Endothelial cell of umbilical vein (primary cell): ENCODE measurements around the gene SEMA7A. TPM values are rescaled to one million over a fixed set of nuclear protein-coding genes. Genes with fewer than 3 reads are reported as not detected.

Source experiments
- BruUV-seq: library from RNA; stranded (reverse); fragments of 400-500 nt; replicated peaks from 2 replicates; lab custom pipeline; 2021; lab: Mats Ljungman, UMichigan
- CTCF ChIA-PET: fragments of 300-600, 350-600 bp; sonication (Branson Sonifier 250); formaldehyde crosslinking; loops from one replicate; lab custom pipeline; 2021; ENCODE audit warnings: antibody characterized with exemption, inconsistent platforms; lab: Charles Lee
- POLR2A ChIA-PET: fragments of 300-600, 350-600 bp; sonication (Branson Sonifier 250); formaldehyde crosslinking; loops from one replicate; lab custom pipeline; 2021; ENCODE audit warnings: antibody characterized with exemption, inconsistent platforms; lab: Charles Lee
- DNase-seq: peaks from one replicate; pipeline ENCODE4 v3.0.0-alpha.2; 2011; ENCODE audit warnings: low read depth, low spot score
- FAIRE-seq: peaks from 2 replicates; lab custom pipeline; 2011; peaks lifted over from hg19 to GRCh38; lab: Jason Lieb, UNC
- H2AFZ ChIP-seq: 2 replicates; pipeline ENCODE4 v1.6.0; 2012; ENCODE audit warnings: low read depth, low read length, control low read depth, inconsistent platforms
- H3K27ac ChIP-seq: 2 replicates; pipeline ENCODE4 v1.5.1; 2011; ENCODE audit warnings: low read depth, mild to moderate bottlenecking, control low read depth, low read length, moderate library complexity; ENCODE audit not compliant: insufficient read depth
- H3K27me3 ChIP-seq, 2 experiments: 2 replicates each; pipeline versions ENCODE4 v1.6.0 to v1.6.1; 2011; ENCODE audit warnings: low read length in 2 of 2, mixed read lengths in 1 of 2; ENCODE audit not compliant: control insufficient read depth in 2 of 2, insufficient read depth in 2 of 2
- H3K36me3 ChIP-seq, 2 experiments: 2 replicates in 1 of 2; 3 replicates in 1 of 2; pipeline ENCODE4 v1.5.1; 2011; ENCODE audit warnings: low read length in 2 of 2, mild to moderate bottlenecking in 1 of 2, moderate library complexity in 1 of 2; ENCODE audit not compliant: control insufficient read depth in 2 of 2, insufficient read depth in 2 of 2; ENCODE audit errors: extremely low read depth in 1 of 2
- H3K4me1 ChIP-seq: 3 replicates; pipeline ENCODE4 v1.5.1; 2011; ENCODE audit warnings: mild to moderate bottlenecking, low read length; ENCODE audit not compliant: control insufficient read depth, insufficient read depth; ENCODE audit errors: extremely low read depth
- H3K4me2 ChIP-seq: 2 replicates; pipeline ENCODE4 v1.6.1; 2011; ENCODE audit warnings: low read length, control low read depth, mixed read lengths; ENCODE audit not compliant: insufficient read depth
- H3K4me3 ChIP-seq, 3 experiments: fragments of 200-600 bp in 1 of 3; sonication (generic), shearing (Covaris generic) in 1 of 3; replicated peaks in 1 of 3; 2 replicates each; pipeline ENCODE4 v1.5.1; 2011 to 2016; ENCODE audit warnings: control low read depth in 3 of 3, low read length in 3 of 3, mild to moderate bottlenecking in 2 of 3, inconsistent platforms in 1 of 3, low read depth in 1 of 3, moderate library complexity in 1 of 3; ENCODE audit not compliant: insufficient read depth in 1 of 3
- H3K79me2 ChIP-seq: 2 replicates; pipeline ENCODE4 v1.6.0; 2012; ENCODE audit warnings: low read length, inconsistent platforms; ENCODE audit not compliant: control insufficient read depth, insufficient read depth
- H3K9ac ChIP-seq: replicated peaks from 2 replicates; pipeline ENCODE3; 2011; ENCODE audit warnings: low read length, control low read depth; ENCODE audit not compliant: insufficient read depth; ENCODE audit errors: extremely low read depth
- H3K9me1 ChIP-seq: replicated peaks from 3 replicates; pipeline ENCODE4 v1.6.0; 2011; ENCODE audit warnings: mild to moderate bottlenecking, low read length; ENCODE audit not compliant: control insufficient read depth, insufficient read depth; ENCODE audit errors: extremely low read depth
- H3K9me3 ChIP-seq: replicated peaks from 2 replicates; pipeline ENCODE4 v1.5.1; 2012; ENCODE audit warnings: low read length, inconsistent platforms; ENCODE audit not compliant: control insufficient read depth, insufficient read depth
- H4K20me1 ChIP-seq: replicated peaks from 2 replicates; pipeline ENCODE3; 2011; ENCODE audit warnings: mild to moderate bottlenecking, low read length; ENCODE audit not compliant: control insufficient read depth, insufficient read depth; ENCODE audit errors: extremely low read depth
- EZH2 ChIP-seq: IDR thresholded peaks from 2 replicates; pipeline ENCODE4 v1.6.1; 2012; ENCODE audit warnings: borderline replicate concordance, low read depth, mild to moderate bottlenecking, moderate library complexity, low read length, inconsistent platforms; ENCODE audit not compliant: severe bottlenecking
- FOS ChIP-seq: IDR thresholded peaks from 2 replicates; pipeline ENCODE4 v1.6.1; 2011; ENCODE audit warnings: mild to moderate bottlenecking, low read length, moderate library complexity, borderline replicate concordance; ENCODE audit not compliant: insufficient read depth
- GATA2 ChIP-seq: IDR thresholded peaks from 2 replicates; pipeline ENCODE4 v1.7.0; 2011; ENCODE audit warnings: low read depth, mild to moderate bottlenecking, moderate library complexity, mixed read lengths, low read length; ENCODE audit not compliant: insufficient read length, insufficient read depth
- JUN ChIP-seq: IDR thresholded peaks from 2 replicates; pipeline ENCODE4 v1.6.1; 2011; ENCODE audit warnings: borderline replicate concordance, low read depth; ENCODE audit not compliant: insufficient read length, insufficient read depth
- MYC ChIP-seq: IDR thresholded peaks from one replicate; pipeline ENCODE4 v1.6.1; 2011; ENCODE audit warnings: mild to moderate bottlenecking, low read depth, low read length
- POLR2A ChIP-seq: IDR thresholded peaks from 2 replicates; pipeline ENCODE4 v1.6.1; 2012; ENCODE audit warnings: low read depth, mild to moderate bottlenecking, control low read depth, low read length
- POLR2AphosphoS5 ChIP-seq: IDR thresholded peaks from 2 replicates; pipeline ENCODE4 v1.6.1; 2012; ENCODE audit warnings: low read depth, mild to moderate bottlenecking, control low read depth, low read length, moderate library complexity; ENCODE audit not compliant: insufficient read depth
- dilution Hi-C: fragments of 300-500 bp; cut with MboI; formaldehyde crosslinking; loops from one replicate; pipeline ENCODE4 v1.15.0; 2019; ENCODE audit warnings: low sequenced_read_pairs; ENCODE audit not compliant: extremely low pct_ligation_motif_present
- intact Hi-C: fragments of 100-400 bp; cut with micrococcal nuclease; formaldehyde crosslinking; loops from one replicate; pipeline ENCODE4 v1.10.0; 2022
- polyA plus RNA-seq, 4 experiments: library from polyadenylated mRNA; depleted of rRNA in 3 of 4; stranded (reverse) in 3 of 4; unstranded in 1 of 4; fragments of >200 nt; gene quantifications; 2 replicates each; pipeline versions ENCODE4 v1.2.1 to v1.2.3, GENCODE V29; 2011 to 2012; ENCODE audit warnings: missing spikeins in 1 of 4
- total RNA-seq: library from RNA; stranded (reverse); gene quantifications from 2 replicates; pipeline ENCODE4 v1.2.3, GENCODE V29; 2021
- TF ChIP-seq, protein P1 (sequence below): IDR thresholded peaks from 2 replicates; pipeline ENCODE4 v1.6.1; 2011; ENCODE audit not compliant: insufficient read depth, insufficient read length
- TF ChIP-seq, protein P2 (sequence below), 2 donors: IDR thresholded peaks; 1 replicate in 1 of 2; 2 replicates in 1 of 2; pipeline ENCODE4 v1.5.1; 2011; ENCODE audit warnings: low read length in 2 of 2, mild to moderate bottlenecking in 2 of 2, moderate library complexity in 2 of 2, control low read depth in 1 of 2, inconsistent platforms in 1 of 2, low read depth in 1 of 2; ENCODE audit not compliant: insufficient read depth in 1 of 2; ENCODE audit errors: extremely low read depth in 1 of 2

Gene SEMA7A
- total and polyA plus RNA-seq, 2 donors (not counting 3 experiments of a cell fraction or from before 2014, with no cell fraction given): 1.7 to 2.0 TPM

DNA sequence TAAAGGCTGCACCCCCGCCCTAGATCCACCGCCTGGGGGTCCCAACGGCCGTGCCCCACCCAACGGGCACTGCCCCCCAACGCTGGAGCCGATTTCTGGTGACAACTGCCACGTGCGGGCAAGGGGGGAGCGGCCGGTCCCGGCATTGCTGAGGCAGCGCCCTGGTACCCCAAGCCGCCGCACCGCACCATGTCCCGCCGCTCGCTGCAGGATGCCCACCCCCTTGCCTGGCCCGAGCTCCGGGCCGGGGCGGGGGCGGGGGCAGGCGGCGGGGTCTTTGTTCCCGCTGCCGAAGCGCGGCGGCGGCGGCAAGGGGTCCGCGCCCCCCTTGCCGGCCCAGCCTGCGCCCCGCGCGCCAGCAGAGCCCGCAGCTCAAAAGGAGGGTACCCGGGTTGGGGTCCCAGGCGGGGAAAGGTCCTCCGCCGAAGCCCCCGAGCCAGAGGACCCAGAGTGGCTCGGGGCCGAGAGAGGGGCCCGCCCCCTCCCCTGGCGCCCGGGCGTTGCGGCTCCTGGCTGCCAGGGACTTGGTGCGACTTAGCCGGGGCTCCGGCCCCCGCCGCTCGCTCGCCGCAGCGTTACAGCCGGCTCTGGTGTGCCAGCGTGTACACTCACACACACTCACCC is 678 bp downstream of the SEMA7A start:
- Histone ChIP-seq H3K9ac (no peak overlapping the region), H4K20me1 (no peaks in the 10 kb centered on the region), H3K27me3 (peaks cover 26 to 30% of the 10 kb centered on the region in 2 experiments), H3K27ac (no peak overlapping the region), H3K36me3 (no peaks in the 10 kb centered on the region), H3K9me1 (no peaks in the 10 kb centered on the region), H3K4me1 (no peaks in the 10 kb centered on the region), H3K4me2 (peak overlapping the region; percentile 86), H2AFZ (peak overlapping the region; percentile 94), H3K9me3 (no peaks in the 10 kb centered on the region), H3K4me3 (peak overlapping the region; percentile 32 to 63 (median 47)), H3K79me2 (no peaks in the 10 kb centered on the region)
- ChIA-PET POLR2A (no interaction called here), CTCF (interaction anchor here (0.7 to 2.1 kb wide), 4 partner anchors 47 to 59 kb away, joined by 4 to 7 read pairs (median 5); no protein-coding TSS in a partner anchor)
- BruUV-seq: no TSS peak
- DNase-seq (no peak), FAIRE-seq (no peak)
- no peak for TF ChIP-seq POLR2A
- peak; percentile 94 for TF ChIP-seq EZH2
- dilution Hi-C loops (no loop called here), intact Hi-C loops (loop anchor here (1.0 kb wide), 2 partner anchors 48 to 58 kb away; no protein-coding TSS in a partner anchor)

DNA sequence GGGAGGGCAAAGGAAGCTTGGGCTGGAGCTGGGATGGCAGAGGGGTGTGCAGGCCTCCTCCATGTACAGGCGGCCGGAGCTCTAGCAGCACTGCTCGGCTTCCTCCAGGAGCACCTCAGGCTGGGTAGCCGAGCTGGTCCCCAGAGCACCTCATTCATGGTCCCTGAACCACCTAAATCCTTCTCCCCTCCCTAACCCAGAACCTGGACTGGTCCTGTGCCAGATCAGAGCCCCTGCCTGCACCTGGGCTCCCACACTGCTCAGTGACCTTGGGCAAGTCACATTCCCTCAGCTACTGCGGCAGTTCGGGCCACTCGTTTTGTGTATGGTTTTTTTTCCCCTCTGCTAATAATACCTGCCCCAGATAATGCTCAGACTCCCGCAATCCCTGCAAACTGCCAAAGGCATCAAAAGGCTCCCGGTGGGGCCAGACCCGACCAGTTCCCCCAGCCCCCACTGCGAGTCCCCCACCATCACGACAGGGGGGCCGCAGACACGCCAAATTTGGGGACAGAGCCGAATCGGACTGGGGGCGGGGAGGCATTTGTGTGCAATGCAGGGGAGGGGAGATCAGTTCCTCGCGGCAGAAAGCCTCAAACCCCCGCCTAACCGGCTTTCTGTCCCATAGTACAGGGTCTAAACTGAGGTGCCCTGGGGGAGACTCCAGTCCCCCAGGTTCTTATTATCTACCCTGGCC is 1.3 kb downstream of the SEMA7A start:
- Histone ChIP-seq H3K4me1 (no peaks in the 10 kb centered on the region), H3K4me3 (peak overlapping the region in 1 of 3 experiments; percentile 47), H3K9me3 (no peaks in the 10 kb centered on the region), H3K36me3 (no peaks in the 10 kb centered on the region), H3K79me2 (no peaks in the 10 kb centered on the region), H4K20me1 (no peaks in the 10 kb centered on the region), H2AFZ (no peak overlapping the region), H3K27ac (no peak overlapping the region), H3K4me2 (no peak overlapping the region), H3K27me3 (peaks cover 26 to 30% of the 10 kb centered on the region in 2 experiments), H3K9ac (no peak overlapping the region), H3K9me1 (no peaks in the 10 kb centered on the region)
- TF ChIP-seq FOS: no peak
- no peak for TF ChIP-seq POLR2AphosphoS5
- no peak for TF ChIP-seq EZH2
- TF ChIP-seq MYC: no peak
- TF ChIP-seq, protein P1, sequence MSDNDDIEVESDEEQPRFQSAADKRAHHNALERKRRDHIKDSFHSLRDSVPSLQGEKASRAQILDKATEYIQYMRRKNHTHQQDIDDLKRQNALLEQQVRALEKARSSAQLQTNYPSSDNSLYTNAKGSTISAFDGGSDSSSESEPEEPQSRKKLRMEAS: no peak
- no peak for TF ChIP-seq JUN
- TF ChIP-seq GATA2: no peak
- TF ChIP-seq POLR2A: no peak
- TF ChIP-seq, protein P2, sequence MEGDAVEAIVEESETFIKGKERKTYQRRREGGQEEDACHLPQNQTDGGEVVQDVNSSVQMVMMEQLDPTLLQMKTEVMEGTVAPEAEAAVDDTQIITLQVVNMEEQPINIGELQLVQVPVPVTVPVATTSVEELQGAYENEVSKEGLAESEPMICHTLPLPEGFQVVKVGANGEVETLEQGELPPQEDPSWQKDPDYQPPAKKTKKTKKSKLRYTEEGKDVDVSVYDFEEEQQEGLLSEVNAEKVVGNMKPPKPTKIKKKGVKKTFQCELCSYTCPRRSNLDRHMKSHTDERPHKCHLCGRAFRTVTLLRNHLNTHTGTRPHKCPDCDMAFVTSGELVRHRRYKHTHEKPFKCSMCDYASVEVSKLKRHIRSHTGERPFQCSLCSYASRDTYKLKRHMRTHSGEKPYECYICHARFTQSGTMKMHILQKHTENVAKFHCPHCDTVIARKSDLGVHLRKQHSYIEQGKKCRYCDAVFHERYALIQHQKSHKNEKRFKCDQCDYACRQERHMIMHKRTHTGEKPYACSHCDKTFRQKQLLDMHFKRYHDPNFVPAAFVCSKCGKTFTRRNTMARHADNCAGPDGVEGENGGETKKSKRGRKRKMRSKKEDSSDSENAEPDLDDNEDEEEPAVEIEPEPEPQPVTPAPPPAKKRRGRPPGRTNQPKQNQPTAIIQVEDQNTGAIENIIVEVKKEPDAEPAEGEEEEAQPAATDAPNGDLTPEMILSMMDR (IDR thresholded peaks at IDR 0.05; ENCODE audit: extremely low read depth in 1 of 2, insufficient read depth in 1 of 2, low read depth in 1 of 2, low read length in 2 of 2): no peak
- FAIRE-seq (no peak), DNase-seq (no peak)
- dilution Hi-C loops: no loop called here
- intact Hi-C loops: no loop called here
- BruUV-seq: no TSS peak
- ChIA-PET CTCF (interaction anchor here (0.7 to 1.9 kb wide), 4 partner anchors 47 to 58 kb away, joined by 4 to 7 read pairs (median 5); no protein-coding TSS in a partner anchor), POLR2A (interaction anchor here (0.7 kb wide), 1 partner anchor 46 kb away, joined by 3 read pairs; no protein-coding TSS in a partner anchor)
